Endothelial cell (in vitro differentiated cells): ENCODE results near the gene SUV39H1. TPM values are rescaled to one million over a fixed set of nuclear protein-coding genes. Genes with fewer than 3 reads are reported as not detected.

Experiments used
- DNase-seq: peaks from one replicate; pipeline ENCODE4 v3.0.0; 2021; ENCODE audit warnings: low spot score
- H3K27ac Mint-ChIP-seq: one replicate; pipeline ENCODE4 v1.8.0; 2021; ENCODE audit warnings: mixed read lengths, inconsistent platforms; ENCODE audit not compliant: unreplicated experiment
- H3K27me3 Mint-ChIP-seq: one replicate; pipeline ENCODE4 v1.8.0; 2021; ENCODE audit warnings: mild to moderate bottlenecking, moderate library complexity, mixed read lengths, inconsistent platforms; ENCODE audit not compliant: unreplicated experiment
- H3K36me3 Mint-ChIP-seq: one replicate; pipeline ENCODE4 v1.8.0; 2021; ENCODE audit warnings: mild to moderate bottlenecking, low read depth, mixed read lengths, inconsistent platforms; ENCODE audit not compliant: unreplicated experiment
- H3K4me1 Mint-ChIP-seq: one replicate; pipeline ENCODE4 v1.8.0; 2021; ENCODE audit warnings: mild to moderate bottlenecking, mixed read lengths, inconsistent platforms; ENCODE audit not compliant: unreplicated experiment
- H3K4me3 Mint-ChIP-seq: one replicate; pipeline ENCODE4 v1.8.0; 2021; ENCODE audit warnings: mild to moderate bottlenecking, mixed read lengths, inconsistent platforms; ENCODE audit not compliant: unreplicated experiment
- H3K9me3 Mint-ChIP-seq: one replicate; pipeline ENCODE4 v1.8.0; 2021; ENCODE audit warnings: mixed read lengths, inconsistent platforms; ENCODE audit not compliant: unreplicated experiment
- CTCF ChIP-seq: fragments of 200-600 bp; sonication (generic); IDR thresholded peaks from one replicate; pipeline ENCODE4 v1.5.0; 2021; ENCODE audit warnings: antibody characterized with exemption; ENCODE audit not compliant: unreplicated experiment
- total RNA-seq: library from RNA; stranded (reverse); fragmentation: NEBNext Ultra II Directional; extraction: Animal tissue kit (Norgen Biotek cat#: 25700); gene quantifications from one replicate; pipeline ENCODE4 v1.2.1, GENCODE V29; 2021; ENCODE audit not compliant: unreplicated experiment

The SUV39H1 gene
- total RNA-seq, 1 donor from 2014 or later, result 6.8 TPM

- TF ChIP-seq CTCF, result no peak
- no peak overlapping the region for H3K27ac Mint-ChIP-seq
- H3K9me3 Mint-ChIP-seq, result no peaks in the 10 kb centered on the region
- H3K4me3 Mint-ChIP-seq, result no peak overlapping the region
- H3K4me1 Mint-ChIP-seq, result no peaks in the 10 kb centered on the region
- H3K27me3 Mint-ChIP-seq, result peaks cover 2% of the 10 kb centered on the region
- DNase-seq, result no peak
- no peaks in the 10 kb centered on the region for H3K36me3 Mint-ChIP-seq
These were observed 32.1 kb downstream of the SUV39H1 start for GRCh38 chrX:48728653-48729052.

- DNase-seq, result no peak
- peaks cover 4% of the 10 kb centered on the region for H3K36me3 Mint-ChIP-seq
- no peak for TF ChIP-seq CTCF
These were observed 39.8 kb downstream of the SUV39H1 start for GRCh38 chrX:48736303-48736702.

GRCh38 chrX:48736878-48737212, 40.3 kb downstream of the SUV39H1 start:
- DNase-seq, result no peak
- H3K4me1 Mint-ChIP-seq, result peaks cover 13% of the 10 kb centered on the region
- peaks cover 3% of the 10 kb centered on the region for H3K27me3 Mint-ChIP-seq
- peaks cover 4% of the 10 kb centered on the region for H3K36me3 Mint-ChIP-seq
- peak overlapping the region; percentile 97 for H3K4me3 Mint-ChIP-seq
- H3K9me3 Mint-ChIP-seq, result no peaks in the 10 kb centered on the region
- no peak for TF ChIP-seq CTCF
- peak overlapping the region; percentile 97 for H3K27ac Mint-ChIP-seq

More at GRCh38 chrX:48736303-48736702, 39.8 kb downstream of the SUV39H1 start:
- peak overlapping the region; percentile 97 for H3K4me3 Mint-ChIP-seq
- H3K27me3 Mint-ChIP-seq, result peaks cover 3% of the 10 kb centered on the region
- H3K27ac Mint-ChIP-seq, result peak overlapping the region; percentile 74
- peaks cover 13% of the 10 kb centered on the region for H3K4me1 Mint-ChIP-seq
- no peaks in the 10 kb centered on the region for H3K9me3 Mint-ChIP-seq

- Mint-ChIP-seq H3K27me3 (peaks cover 3% of the 10 kb centered on the region), H3K36me3 (peaks cover 4% of the 10 kb centered on the region), H3K4me1 (peaks cover 13% of the 10 kb centered on the region), H3K27ac (peak overlapping the region; percentile 97), H3K4me3 (peak overlapping the region; percentile 97), H3K9me3 (no peaks in the 10 kb centered on the region)
- DNase-seq, result peak; percentile 75
- no peak for TF ChIP-seq CTCF
These were observed 40.8 kb downstream of the SUV39H1 start for GRCh38 chrX:48737213-48737938.

GRCh38 chrX:48737940-48738339, 41.4 kb downstream of the SUV39H1 start:
- H3K4me1 Mint-ChIP-seq, result peaks cover 13% of the 10 kb centered on the region
- H3K36me3 Mint-ChIP-seq, result peaks cover 4% of the 10 kb centered on the region
- no peak for DNase-seq
- TF ChIP-seq CTCF, result no peak
- H3K27me3 Mint-ChIP-seq, result peaks cover 3% of the 10 kb centered on the region
- no peaks in the 10 kb centered on the region for H3K9me3 Mint-ChIP-seq
- H3K4me3 Mint-ChIP-seq, result peak overlapping the region; percentile 97
- H3K27ac Mint-ChIP-seq, result peak overlapping the region; percentile 97
